HG03196 (cell line): Measurements from ENCODE around the gene ARHGAP4.

Experiments
- ATAC-seq: cut with Tn5 transposase; IDR thresholded peaks from one replicate; pipeline ENCODE4 v1.9.1; 2021; ENCODE audit not compliant: unreplicated experiment

ARHGAP4 gene

DNA sequence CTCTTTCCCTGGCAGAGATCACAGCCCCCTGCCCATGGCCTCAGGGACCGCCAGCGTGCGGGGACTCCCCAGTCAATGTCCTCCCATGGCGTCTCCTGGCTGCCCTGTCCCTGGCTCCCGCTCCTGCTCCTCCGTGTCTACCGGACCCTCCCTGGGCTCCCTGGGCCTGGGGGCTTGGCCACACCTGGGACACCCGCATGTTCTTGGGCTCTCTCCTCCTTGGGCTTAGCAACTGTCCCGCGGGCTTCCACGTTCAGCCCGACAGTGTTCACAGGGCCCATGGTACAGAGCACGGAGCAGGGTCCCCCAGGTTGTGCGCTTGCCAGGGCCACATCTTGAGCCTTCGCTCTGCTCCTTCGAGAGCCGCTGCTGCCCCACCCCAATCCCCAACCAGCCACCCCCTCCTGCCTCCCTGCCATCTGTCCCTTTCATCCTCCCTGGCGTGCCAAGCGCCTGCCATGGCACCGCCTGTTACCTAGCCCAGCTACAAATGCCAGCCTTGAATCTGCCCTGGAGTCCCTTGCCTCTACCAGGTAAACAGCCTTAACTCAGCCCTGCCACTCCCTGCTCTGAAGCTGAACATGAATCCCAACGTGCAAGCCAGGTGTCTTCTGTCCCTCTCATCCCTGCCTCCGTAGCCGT is 17.7 kb downstream of the ARHGAP4 start:
- no peak for ATAC-seq

DNA sequence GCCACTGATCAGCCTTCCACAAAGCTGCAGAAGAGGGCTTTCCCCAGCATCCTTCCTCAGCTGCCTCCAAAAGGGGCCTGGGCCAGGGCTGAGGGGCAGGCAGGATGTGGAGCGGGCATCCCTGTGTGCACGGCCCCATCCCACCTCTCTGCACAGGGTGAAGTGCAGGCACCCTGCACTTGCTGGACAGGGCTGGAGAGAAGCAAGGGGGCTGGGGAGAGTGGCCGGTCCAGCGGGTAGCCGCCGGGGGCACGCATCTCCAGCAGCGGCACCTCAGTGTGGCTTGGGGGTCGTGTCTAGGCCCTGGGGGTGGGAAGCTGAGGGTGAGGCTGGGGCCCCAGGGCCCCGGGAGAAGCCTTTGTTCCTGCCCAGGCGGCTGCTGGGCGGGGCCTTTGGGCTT is 18.6 kb downstream of the ARHGAP4 start:
- no peak for ATAC-seq

DNA sequence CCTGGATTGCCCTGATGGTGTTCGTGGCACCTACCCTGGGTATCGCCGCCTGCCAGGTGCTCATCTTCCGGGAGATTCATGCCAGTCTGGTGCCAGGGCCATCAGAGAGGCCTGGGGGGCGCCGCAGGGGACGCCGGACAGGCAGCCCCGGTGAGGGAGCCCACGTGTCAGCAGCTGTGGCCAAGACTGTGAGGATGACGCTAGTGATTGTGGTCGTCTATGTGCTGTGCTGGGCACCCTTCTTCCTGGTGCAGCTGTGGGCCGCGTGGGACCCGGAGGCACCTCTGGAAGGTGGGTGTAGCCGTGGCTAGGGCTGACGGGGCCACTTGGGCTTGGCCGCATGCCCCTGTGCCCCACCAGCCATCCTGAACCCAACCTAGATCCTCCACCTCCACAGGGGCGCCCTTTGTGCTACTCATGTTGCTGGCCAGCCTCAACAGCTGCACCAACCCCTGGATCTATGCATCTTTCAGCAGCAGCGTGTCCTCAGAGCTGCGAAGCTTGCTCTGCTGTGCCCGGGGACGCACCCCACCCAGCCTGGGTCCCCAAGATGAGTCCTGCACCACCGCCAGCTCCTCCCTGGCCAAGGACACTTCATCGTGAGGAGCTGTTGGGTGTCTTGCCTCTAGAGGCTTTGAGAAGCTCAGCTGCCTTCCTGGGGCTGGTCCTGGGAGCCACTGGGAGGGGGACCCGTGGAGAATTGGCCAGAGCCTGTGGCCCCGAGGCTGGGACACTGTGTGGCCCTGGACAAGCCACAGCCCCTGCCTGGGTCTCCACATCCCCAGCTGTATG is 19.7 kb downstream of the ARHGAP4 start:
- no peak for ATAC-seq

DNA sequence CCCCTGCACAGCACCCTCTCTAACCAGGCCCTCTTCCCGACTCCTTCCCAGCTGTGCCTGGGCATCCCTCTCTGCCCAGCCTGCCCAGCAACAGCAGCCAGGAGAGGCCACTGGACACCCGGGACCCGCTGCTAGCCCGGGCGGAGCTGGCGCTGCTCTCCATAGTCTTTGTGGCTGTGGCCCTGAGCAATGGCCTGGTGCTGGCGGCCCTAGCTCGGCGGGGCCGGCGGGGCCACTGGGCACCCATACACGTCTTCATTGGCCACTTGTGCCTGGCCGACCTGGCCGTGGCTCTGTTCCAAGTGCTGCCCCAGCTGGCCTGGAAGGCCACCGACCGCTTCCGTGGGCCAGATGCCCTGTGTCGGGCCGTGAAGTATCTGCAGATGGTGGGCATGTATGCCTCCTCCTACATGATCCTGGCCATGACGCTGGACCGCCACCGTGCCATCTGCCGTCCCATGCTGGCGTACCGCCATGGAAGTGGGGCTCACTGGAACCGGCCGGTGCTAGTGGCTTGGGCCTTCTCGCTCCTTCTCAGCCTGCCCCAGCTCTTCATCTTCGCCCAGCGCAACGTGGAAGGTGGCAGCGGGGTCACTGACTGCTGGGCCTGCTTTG is 20.5 kb downstream of the ARHGAP4 start:
- ATAC-seq = no peak

DNA sequence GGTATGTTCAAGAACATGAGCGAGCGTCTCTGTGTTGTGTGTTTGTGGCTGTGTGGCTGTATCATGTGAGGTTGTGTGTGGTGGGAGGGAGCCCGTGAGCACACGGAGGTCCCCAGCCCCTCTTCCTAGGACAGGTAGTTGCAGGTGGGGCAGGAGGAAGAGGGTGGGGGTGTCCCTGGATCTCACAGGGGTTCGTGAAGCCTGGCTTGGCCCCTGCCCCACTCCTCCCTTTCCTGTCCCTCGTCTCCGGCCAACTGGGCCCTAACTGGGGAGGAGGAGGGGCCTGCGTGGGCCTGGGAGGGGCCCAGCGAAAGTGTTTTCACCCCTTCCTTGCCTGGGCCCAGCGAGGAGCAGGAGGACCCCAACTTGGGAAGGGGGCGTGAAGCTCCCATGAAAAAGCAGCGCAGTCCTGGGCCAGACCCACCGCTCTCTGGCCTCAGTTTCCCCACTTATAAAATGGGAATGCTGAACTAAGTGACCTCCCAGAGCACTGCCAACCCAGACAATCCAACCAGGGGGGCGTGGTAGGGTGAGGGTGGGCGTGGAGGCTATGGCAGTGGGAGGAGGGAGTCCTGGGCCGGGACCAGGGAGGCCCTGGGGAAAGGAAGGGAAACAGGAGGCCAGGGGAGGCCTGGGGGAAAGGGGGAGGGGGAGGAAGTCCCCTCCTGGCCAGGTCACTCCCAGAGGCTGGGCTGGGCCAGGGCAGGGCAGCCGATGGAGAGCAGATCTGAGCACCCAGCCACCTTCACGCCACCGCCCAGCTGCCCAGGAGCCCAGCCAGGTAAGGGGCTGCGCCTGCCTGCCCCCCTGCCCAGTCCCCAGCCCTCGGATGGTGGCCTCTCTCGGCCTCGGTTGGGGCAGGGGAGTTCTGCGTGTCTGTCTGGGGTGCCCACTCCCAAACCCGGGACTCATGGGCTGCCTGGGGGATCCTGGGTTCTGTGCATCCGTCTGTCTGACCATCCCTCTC is 21.8 kb downstream of the ARHGAP4 start, which contains the start of gene AVPR2:
AVPR2 (plus strand) TSS at position 683 of the 967 bp plus-strand sequence. CDS start 473 bp downstream, outside the sequence.
- ATAC-seq = no peak

DNA sequence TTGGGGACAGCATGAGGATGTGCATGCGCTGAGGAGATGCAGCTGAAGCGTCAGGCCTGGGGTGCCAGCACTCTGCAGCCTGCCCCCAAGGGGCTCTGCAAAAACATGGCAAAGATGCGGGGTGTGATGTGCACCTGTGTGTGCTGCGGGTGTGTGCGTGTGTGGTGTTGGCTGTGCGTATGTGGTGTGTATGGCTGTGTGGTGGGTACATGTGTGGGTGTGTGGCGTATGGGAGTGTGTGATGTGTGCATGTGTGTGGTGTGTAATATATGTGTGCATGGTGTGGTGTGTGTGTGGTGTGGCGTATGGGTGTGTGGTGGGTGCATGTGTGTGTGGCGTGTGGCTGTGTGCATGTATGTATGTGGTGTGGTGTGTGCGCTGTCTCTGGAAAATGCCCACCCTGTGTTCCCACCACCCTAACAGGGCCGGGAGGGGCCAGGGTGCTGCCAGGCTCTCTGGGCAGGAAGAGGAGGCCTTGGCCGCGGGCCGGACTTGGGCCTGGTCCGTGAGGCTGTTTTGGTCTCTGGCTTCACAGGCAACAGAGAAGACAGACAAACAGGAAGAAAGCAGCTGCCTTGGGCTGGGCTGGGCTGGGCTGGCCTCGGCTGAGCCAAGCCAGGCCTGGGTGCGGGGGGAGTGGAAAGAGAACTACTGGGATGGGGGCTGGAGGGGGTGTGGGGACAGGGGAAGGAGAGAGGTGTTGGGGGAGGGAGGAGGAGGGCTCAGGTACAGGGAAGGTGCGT is 22.7 kb downstream of the ARHGAP4 start:
- ATAC-seq = no peak

DNA sequence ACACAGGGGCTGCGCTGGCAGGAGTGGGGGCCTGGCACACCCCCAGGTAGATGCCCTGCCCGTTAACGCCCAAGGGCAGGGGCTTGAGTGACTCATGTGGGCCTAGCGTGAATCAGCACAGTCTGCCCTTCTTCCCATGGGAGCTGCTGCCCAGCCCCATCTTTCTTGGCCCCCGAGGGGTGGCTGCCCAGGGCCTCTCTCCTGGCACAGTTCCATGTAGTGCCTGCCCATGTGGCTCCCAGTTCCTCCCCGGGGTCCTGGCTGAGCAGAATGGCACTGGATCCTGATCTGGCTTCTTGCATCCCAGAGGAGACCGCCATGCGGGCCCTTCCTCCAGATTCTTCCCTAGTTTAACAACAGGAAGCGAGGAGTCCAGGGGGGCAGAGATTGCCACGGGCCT is 23.7 kb downstream of the ARHGAP4 start:
- no peak for ATAC-seq

DNA sequence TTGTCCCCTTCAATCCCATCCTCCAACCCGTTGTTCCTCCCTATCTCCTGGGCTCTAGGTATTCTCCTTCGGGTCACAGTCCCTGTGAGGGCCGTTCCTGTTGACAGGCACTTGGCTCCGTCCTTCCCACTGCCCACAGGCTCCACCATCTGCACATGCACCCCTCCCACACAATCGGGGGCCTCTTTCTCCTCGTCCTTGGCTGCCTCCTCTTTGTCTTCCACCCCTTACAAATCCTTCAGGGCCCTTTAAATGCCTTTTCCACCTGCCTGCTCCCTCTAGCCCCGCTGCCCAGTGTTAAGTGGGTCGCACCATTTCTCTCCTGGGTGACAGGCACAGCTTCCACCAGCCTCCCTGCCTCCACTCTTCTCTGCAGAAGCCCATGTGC is 24.3 kb downstream of the ARHGAP4 start:
- ATAC-seq = no peak

DNA sequence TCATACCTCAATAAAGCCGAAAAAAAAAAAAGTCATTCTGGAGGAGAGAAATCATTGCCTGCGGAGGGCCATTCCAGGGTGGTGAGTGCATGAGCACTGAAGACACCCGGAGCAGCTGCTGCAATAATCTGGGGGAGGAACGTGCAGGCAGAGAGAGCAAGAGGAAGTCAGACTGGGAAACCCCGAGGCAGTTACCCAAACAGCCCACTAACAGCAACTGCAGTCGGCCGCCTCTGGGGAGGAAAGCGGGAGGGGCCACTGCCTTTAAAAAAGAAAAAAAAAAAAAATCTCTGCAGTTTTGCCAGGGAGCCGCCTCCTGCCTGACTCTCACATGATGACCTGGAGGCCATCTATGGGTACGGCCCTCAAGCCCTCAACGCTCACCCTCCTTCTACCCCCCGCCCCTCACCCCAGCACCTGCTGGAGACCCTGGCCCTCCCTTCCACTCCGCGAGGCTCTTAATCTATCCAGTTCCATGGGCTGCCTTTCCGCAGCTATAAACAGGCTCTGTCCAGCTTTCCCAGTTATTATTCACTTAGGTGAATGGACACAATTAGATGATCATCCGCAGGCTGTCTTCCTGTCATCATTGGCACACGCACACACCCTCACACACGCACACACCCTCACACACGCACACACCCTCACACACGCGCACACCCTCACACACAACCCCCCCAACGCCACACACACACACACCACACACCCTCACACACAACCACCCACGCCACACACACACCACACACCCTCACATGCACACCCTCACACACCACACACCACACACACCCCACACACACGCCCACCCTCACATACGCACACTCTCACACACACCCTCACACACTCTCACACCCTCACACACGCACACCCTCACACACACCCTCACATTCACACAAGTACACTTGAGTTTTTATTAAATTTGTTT is 25.0 kb downstream of the ARHGAP4 start:
- ATAC-seq = no peak

DNA sequence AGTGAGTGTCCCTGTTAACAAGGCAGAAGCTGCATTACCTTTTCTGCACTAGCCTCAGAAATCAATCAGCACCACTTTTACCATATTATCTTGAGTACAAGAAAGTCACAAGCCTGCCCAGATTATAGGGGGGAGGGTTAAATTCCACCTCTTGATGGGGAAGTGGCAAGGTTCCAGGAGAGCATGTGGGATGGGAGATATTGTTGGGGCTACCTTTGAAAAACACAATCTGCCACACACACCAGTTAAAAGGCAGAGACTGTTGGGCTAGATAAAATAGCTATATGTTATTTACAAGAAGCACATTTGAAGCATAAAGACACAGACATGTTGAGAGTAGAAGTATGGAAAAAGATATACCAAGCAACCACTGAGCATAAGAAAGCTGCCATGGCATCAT is 28.2 kb downstream of the ARHGAP4 start:
- ATAC-seq = no peak

DNA sequence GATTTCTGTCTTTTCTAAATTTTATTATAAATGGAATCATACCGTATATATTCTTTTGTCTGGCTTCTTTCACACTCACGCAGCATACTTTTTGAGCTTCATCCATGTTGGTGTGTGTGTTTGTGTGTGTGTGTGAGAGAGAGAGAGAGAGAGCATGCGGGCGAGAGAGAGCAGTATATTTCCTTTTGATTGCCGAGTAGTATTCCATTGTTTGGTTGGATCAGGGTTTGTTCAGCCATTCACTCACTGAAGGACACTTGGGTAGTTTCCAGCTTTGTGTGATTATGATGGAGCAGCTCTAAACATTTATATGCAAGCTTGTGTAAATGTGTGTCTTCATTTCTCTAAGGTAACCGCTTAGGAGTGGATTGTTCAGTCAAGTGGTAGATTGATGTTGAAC is 36.9 kb downstream of the ARHGAP4 start:
- no peak for ATAC-seq

DNA sequence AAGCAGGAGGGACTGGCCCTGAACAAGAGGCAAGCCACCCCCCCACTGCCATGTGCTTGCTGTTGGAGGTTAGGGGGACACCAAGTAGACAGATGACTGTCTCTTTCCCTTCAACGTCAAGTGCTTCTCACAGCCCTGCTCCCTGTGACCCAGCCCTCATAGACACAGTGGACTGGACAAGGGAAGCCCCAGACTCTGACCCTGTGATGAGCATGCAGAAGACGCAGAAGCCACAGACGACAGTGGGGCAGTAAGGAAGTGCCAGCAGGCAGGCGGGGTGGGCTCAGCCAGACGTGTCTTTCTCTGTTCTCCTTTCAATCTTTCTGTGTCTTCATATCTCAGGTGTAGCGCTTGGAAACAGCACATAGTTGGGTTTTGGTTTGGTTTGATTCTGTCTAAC is 37.7 kb downstream of the ARHGAP4 start:
- no peak for ATAC-seq

DNA sequence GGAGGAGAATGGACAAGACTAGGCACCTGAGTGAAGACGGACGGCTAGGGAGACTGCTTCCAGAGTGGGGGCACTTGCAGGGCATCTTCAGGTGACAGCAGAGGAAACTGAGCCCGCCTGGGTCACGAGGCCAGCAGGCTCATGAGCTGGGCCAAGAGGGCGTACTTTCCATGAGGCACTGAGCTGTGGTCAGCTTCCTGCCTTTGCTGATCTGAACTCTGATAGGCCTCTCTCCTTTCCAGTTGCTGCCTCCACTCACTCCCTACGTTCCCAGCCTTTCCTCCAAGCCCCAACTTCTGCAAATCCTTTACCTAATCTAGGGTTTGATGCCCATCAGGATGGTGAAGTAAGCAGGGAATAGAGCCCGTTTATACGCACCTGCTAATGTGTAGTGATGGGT is 38.7 kb downstream of the ARHGAP4 start:
- ATAC-seq = no peak

DNA sequence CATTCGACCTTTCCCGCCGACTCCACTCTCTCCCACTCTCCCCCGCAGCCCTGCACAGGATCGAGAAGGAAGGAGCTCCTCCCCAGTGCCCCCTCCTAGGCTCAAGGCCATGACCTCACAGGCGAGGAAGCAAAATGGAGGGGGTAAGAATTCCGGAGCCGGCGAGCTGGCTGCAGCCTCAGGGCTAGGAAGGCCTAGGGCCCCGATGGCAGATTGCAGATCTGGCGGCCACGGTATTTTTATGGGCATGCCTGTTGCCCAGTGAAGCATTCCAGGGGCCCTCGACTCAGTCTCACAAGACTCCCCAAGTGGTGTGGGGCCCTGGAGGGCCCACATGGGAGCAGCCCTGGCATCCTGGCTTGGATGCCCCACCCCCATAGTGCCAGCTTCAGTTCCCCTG is 39.1 kb downstream of the ARHGAP4 start:
- ATAC-seq = no peak

DNA sequence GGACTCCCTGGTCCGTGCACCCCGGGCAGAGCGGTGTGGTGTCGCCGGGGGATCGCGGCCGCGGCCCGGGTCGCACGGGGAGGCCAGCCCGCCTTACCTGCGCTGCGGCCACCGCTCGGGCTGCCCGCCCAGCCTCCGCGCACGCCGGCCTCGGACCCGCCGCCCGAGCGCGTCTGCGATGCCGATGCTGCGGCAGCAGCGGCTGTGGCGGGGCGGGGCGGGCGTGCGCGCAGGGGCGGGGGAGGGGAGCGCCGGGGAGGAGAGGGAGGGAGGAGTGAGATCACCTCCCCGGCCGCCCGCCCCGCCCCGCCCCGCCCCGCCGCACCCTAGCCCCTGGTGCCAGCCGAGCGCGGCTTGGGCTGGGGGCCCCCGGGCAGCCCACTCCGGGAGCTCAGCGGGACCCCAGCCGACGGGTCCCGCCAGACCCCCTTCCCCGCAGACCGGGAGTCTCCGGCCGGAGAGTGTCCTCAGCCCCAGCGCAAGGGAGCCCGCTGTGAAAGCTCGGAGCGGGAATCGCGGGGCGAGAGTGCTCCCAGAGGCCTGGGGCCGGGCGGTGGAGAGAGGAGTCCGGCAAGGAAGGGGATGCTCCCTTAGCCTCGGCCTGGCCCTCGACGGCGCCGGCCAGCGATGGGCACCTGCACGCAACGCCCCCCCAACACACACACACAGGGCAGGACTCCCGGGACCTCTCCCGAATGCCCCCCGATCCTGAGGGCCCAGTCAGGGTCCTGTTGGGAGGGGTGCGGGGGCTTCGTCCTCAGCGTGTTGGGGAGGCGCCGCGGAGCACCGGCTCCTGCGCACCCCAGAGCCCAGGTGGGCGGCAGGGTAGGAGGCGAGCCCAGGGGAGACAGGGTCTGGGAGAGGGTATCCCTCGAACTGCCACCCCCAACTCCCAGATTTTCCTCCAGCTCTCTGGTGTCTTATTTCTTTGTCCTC is 39.8 kb downstream of the ARHGAP4 start, which contains the start of gene L1CAM:
L1CAM (minus strand) TSS at position 206 of the 936 bp plus-strand sequence. CDS start 10,337 bp downstream, outside the sequence.
- ATAC-seq = no peak

DNA sequence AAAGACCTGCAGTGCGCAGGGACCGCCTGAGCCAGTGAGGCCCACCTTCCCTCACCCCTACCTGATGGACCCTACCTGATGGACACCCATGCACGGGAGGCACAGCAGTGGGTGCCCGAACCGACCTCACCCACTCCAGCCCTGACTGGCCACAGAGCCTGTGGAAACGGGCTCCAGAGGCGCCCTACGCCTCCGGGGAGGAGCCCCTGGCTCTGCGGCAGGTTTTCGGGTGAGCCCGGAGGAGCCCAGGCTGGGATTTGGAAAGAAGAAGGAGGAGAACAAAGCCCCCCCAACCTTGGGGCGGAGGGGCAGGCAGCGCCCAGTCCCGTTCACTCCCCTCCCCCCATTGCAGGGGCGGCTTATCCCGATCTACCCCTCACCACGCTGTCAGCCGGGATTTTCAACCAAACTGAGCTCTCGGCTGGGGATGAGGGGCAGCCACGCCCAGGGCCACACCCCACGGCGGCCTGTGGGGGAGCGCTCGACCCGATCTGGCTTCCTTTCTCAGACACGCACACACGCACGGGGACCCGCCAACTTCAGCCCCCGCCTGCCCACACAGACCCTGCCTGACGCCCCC is 40.8 kb downstream of the ARHGAP4 start:
- no peak for ATAC-seq

DNA sequence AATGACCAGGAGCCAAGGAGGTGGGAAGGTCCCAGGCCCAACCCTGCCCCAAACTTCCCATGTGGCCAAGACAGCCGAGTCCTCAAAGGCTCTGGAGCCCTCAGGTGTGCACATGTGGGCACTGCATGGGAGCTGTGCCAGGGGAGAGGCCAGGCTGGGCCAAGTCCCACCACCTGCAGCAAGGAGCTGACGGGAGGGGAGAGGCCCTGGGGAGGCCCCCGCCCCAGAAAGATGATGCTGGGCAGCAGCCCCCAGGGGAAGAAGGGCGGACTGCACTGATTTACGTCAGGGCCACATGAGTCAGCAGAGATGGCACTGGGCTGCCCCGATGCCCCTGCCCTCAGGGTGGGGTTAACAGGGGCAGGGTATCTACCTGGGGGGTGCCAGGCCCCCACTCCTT is 41.5 kb downstream of the ARHGAP4 start:
- no peak for ATAC-seq

DNA sequence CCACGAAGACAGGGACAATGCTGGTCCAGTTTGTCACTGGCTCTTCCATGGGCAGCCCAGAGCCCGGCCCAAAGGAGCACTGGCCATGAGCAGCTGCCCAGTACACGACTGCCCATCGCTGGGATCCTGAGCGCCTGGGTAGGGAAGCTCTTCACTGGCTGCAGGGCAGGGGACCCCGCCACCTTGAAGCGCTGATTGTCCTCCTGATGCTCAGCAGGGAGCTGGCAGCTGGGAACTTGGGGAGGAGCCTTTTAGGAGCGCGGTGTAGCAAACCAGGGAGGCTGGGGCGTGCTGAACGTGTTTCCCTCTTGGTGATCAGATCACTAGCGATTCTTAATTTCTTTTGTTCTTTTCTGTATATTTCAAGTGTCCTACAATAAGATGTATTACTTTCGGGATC is 41.9 kb downstream of the ARHGAP4 start:
- ATAC-seq = no peak
